GM23338 (cell line): ENCODE measurements around the gene CNGB1. TPM values are rescaled to one million over a fixed set of nuclear protein-coding genes. Genes with fewer than 3 reads are reported as not detected.
"Not testable (repeated sequence)": the region's sequence is repeated elsewhere in the genome, so short reads cannot be mapped to it uniquely, and the experiment has no call there.

Experiments used
- ATAC-seq: fragments of 200-7000 bp; cut with Tn5 transposase; 3 replicates; pipeline ENCODE4 v1.9.1; 2020
- DNase-seq: peaks from one replicate; pipeline ENCODE4 v3.0.0-alpha.2; 2015; ENCODE audit warnings: low spot score
- H2AFZ ChIP-seq: fragments of 200-600 bp; sonication (generic); 2 replicates; pipeline ENCODE4 v1.8.0; 2016; ENCODE audit warnings: antibody characterized with exemption, mild to moderate bottlenecking, moderate library complexity
- H3F3A ChIP-seq: fragments of 200-600 bp; sonication (generic); replicated peaks from 2 replicates; pipeline ENCODE4 v1.8.0; 2017; ENCODE audit warnings: antibody characterized with exemption, mixed run types, low read depth
- H3K27ac ChIP-seq: fragments of 200-600 bp; sonication (generic); 2 replicates; pipeline ENCODE4 v1.6.1; 2016; ENCODE audit warnings: low read depth
- H3K27me3 ChIP-seq: fragments of 200-600 bp; sonication (generic); 2 replicates; pipeline ENCODE4 v1.8.0; 2016; ENCODE audit warnings: mild to moderate bottlenecking, mixed run types, moderate library complexity; ENCODE audit not compliant: insufficient read depth
- H3K36me3 ChIP-seq: fragments of 200-600 bp; sonication (generic); 2 replicates; pipeline ENCODE4 v1.8.0; 2016; ENCODE audit warnings: mild to moderate bottlenecking; ENCODE audit not compliant: insufficient read depth
- H3K4me1 ChIP-seq: fragments of 200-600 bp; sonication (generic); 2 replicates; pipeline ENCODE4 v1.8.0; 2016; ENCODE audit warnings: mild to moderate bottlenecking, moderate library complexity; ENCODE audit not compliant: insufficient read depth
- H3K4me2 ChIP-seq: fragments of 200-600 bp; sonication (generic); 2 replicates; pipeline ENCODE4 v1.7.1; 2017; ENCODE audit warnings: mixed run types
- H3K4me3 ChIP-seq: fragments of 200-600 bp; sonication (generic); 2 replicates; pipeline ENCODE4 v1.6.1; 2016; ENCODE audit warnings: mixed run types
- H3K79me2 ChIP-seq: fragments of 200-600 bp; sonication (generic); replicated peaks from 2 replicates; pipeline ENCODE4 v1.8.0; 2017; ENCODE audit warnings: mild to moderate bottlenecking; ENCODE audit not compliant: insufficient read depth
- H3K9me2 ChIP-seq: fragments of 200-600 bp; sonication (generic); 2 replicates; pipeline ENCODE4 v1.8.0; 2017; ENCODE audit not compliant: insufficient read depth
- H4K20me1 ChIP-seq: fragments of 200-600 bp; sonication (generic); replicated peaks from 2 replicates; pipeline ENCODE4 v1.8.0; 2017; ENCODE audit warnings: mild to moderate bottlenecking; ENCODE audit not compliant: insufficient read depth
- H3K27ac Mint-ChIP-seq: 2 replicates; pipeline ENCODE4 v1.8.0; 2020; ENCODE audit warnings: inconsistent platforms, mild to moderate bottlenecking, moderate library complexity, mixed read lengths
- H3K27me3 Mint-ChIP-seq: 3 replicates; pipeline ENCODE4 v1.8.0; 2022; ENCODE audit warnings: low read depth, mild to moderate bottlenecking, moderate library complexity, mixed read lengths, inconsistent platforms; ENCODE audit not compliant: insufficient read depth, poor library complexity
- H3K36me3 Mint-ChIP-seq: 3 replicates; pipeline ENCODE4 v1.8.0; 2021; ENCODE audit warnings: low read depth, mild to moderate bottlenecking, inconsistent platforms, moderate library complexity, mixed read lengths
- H3K4me1 Mint-ChIP-seq: 3 replicates; pipeline ENCODE4 v1.8.0; 2020; ENCODE audit warnings: mild to moderate bottlenecking, inconsistent platforms, mixed read lengths
- H3K4me3 Mint-ChIP-seq: 3 replicates; pipeline ENCODE4 v1.8.0; 2021; ENCODE audit warnings: moderate library complexity, mild to moderate bottlenecking, inconsistent platforms, mixed read lengths
- H3K9me3 Mint-ChIP-seq: 3 replicates; pipeline ENCODE4 v1.8.0; 2020; ENCODE audit warnings: moderate library complexity, mild to moderate bottlenecking, inconsistent platforms, mixed read lengths
- CREB1 ChIP-seq: fragments of 250-450 bp; sonication (Bioruptor Pico); IDR thresholded peaks from 2 replicates; pipeline ENCODE4 v1.5.0; 2020; ENCODE audit warnings: low read depth, mild to moderate bottlenecking, moderate library complexity
- ETS1 ChIP-seq: IDR thresholded peaks from 2 replicates; pipeline ENCODE4 v1.6.1; 2016; ENCODE audit warnings: antibody characterized with exemption
- STAT1 ChIP-seq: IDR thresholded peaks from one replicate; pipeline ENCODE4 v1.6.1; 2016; ENCODE audit warnings: antibody characterized with exemption; ENCODE audit not compliant: unreplicated experiment
- ZNF462 ChIP-seq: fragments of 250-450 bp; sonication (Bioruptor Pico); IDR thresholded peaks from 2 replicates; pipeline ENCODE4 v1.5.0; 2020; ENCODE audit warnings: mild to moderate bottlenecking, moderate library complexity
- polyA plus RNA-seq: library from polyadenylated mRNA; unstranded; fragments of >200 nt; fragmentation: Nextera tagmentation; extraction: Ambion mirVana; gene quantifications from 2 replicates; pipeline ENCODE4 v1.2.1, GENCODE V29; 2016
- total RNA-seq: library from RNA; depleted of rRNA; stranded (reverse); fragments of >200 nt; shearing (Covaris generic); gene quantifications from 2 replicates; pipeline ENCODE4 v1.2.3, GENCODE V29; 2014

The CNGB1 gene
- total and polyA plus RNA-seq, 2 experiments from 2014 or later = not detected

GRCh38 chr16:57918444-57918843 is 52.5 kb downstream of the CNGB1 start:
- no peaks in the 10 kb centered on the region for H3K27me3 ChIP-seq
- H3K4me1 ChIP-seq = no peaks in the 10 kb centered on the region
- H3K4me2 ChIP-seq = no peak overlapping the region
- Mint-ChIP-seq H3K4me3 (no peak overlapping the region), H3K9me3 (no peaks in the 10 kb centered on the region), H3K27me3 (no peaks in the 10 kb centered on the region), H3K36me3 (no peaks in the 10 kb centered on the region), H3K4me1 (peaks cover 3% of the 10 kb centered on the region; the same call in 2 of the 3 replicates), H3K27ac (no peak overlapping the region)
- H3K36me3 ChIP-seq = no peaks in the 10 kb centered on the region
- H3K9me2 ChIP-seq = no peaks in the 10 kb centered on the region
- TF ChIP-seq CREB1 (CRISPR knock-in tag) (no peak), STAT1 (no peak), ETS1 (no peak)
- H4K20me1 ChIP-seq = no peaks in the 10 kb centered on the region
- ATAC-seq (no peak), DNase-seq (no peak)
- no peak overlapping the region for H2AFZ ChIP-seq
- H3K79me2 ChIP-seq = no peaks in the 10 kb centered on the region
- no peaks in the 10 kb centered on the region for H3F3A ChIP-seq
- no peak overlapping the region for H3K4me3 ChIP-seq
- no peak overlapping the region for H3K27ac ChIP-seq

GRCh38 chr16:57917929-57918328 is 53.0 kb downstream of the CNGB1 start:
- not testable (repeated sequence) for H3K27ac Mint-ChIP-seq, H3K4me1 Mint-ChIP-seq, H3K27ac ChIP-seq, H3K79me2 ChIP-seq, H3K4me1 ChIP-seq, H3K27me3 ChIP-seq, H3K27me3 Mint-ChIP-seq, H3K9me2 ChIP-seq, H3K4me3 Mint-ChIP-seq, H2AFZ ChIP-seq, H3K36me3 ChIP-seq, H3K36me3 Mint-ChIP-seq, DNase-seq, H4K20me1 ChIP-seq, H3K4me2 ChIP-seq, H3F3A ChIP-seq, ATAC-seq, H3K9me3 Mint-ChIP-seq, H3K4me3 ChIP-seq

GRCh38 chr16:57917489-57917888 is 53.4 kb downstream of the CNGB1 start:
- H3K27me3 ChIP-seq, H3K36me3 Mint-ChIP-seq, H3K27me3 Mint-ChIP-seq, H3K4me1 Mint-ChIP-seq, H3K79me2 ChIP-seq, H3K36me3 ChIP-seq, H3K9me2 ChIP-seq, ATAC-seq, H4K20me1 ChIP-seq, H3K4me1 ChIP-seq, H2AFZ ChIP-seq, H3K4me2 ChIP-seq, H3K27ac Mint-ChIP-seq, H3K4me3 ChIP-seq, H3K27ac ChIP-seq, DNase-seq, H3F3A ChIP-seq, H3K9me3 Mint-ChIP-seq, H3K4me3 Mint-ChIP-seq: not testable (repeated sequence)

- H3K79me2 ChIP-seq = no peaks in the 10 kb centered on the region
- H3K4me1 Mint-ChIP-seq = peaks cover 11% of the 10 kb centered on the region
- no peak overlapping the region for H3K27ac Mint-ChIP-seq
- no peaks in the 10 kb centered on the region for H3K27me3 ChIP-seq
- no peaks in the 10 kb centered on the region for H3K9me2 ChIP-seq
- H4K20me1 ChIP-seq = no peaks in the 10 kb centered on the region
- no peak overlapping the region for H3K4me2 ChIP-seq
- H3K9me3 Mint-ChIP-seq = no peaks in the 10 kb centered on the region
- 0 out of 2 replicates have a peak overlapping the region, but pooled peaks have one; percentile 72 for H2AFZ ChIP-seq
- peaks cover under 1% of the 10 kb centered on the region for H3K27me3 Mint-ChIP-seq
- no peak for DNase-seq
- H3K4me1 ChIP-seq = no peaks in the 10 kb centered on the region; the same call in 1 of the 2 replicates
- H3K36me3 Mint-ChIP-seq = no peaks in the 10 kb centered on the region
- H3K27ac ChIP-seq = no peak overlapping the region
- no peak overlapping the region for H3K4me3 Mint-ChIP-seq
- H3F3A ChIP-seq = no peaks in the 10 kb centered on the region
- no peak for ATAC-seq
- no peak overlapping the region for H3K4me3 ChIP-seq
- H3K36me3 ChIP-seq = no peaks in the 10 kb centered on the region
- no peak for TF ChIP-seq ZNF462 (CRISPR knock-in tag)
- TF ChIP-seq CREB1 (CRISPR knock-in tag) = no peak
Observed at GRCh38 chr16:57916735-57917438, 54.0 kb downstream of the CNGB1 start.
